H9 (cell line): ENCODE measurements around the gene KLHL5. TPM values are rescaled to one million over a fixed set of nuclear protein-coding genes. Genes with fewer than 3 reads are reported as not detected.

Experiments used
- DNase-seq: peaks from one replicate; pipeline ENCODE4 v3.0.0-alpha.2; 2017
- H2AFZ ChIP-seq: one replicate; pipeline ENCODE4 v1.6.1; 2013; ENCODE audit warnings: mild to moderate bottlenecking, low read length, control low read depth, moderate library complexity
- H2AK5ac ChIP-seq: 2 replicates; pipeline ENCODE4 v1.6.1; 2013; ENCODE audit warnings: low read length, control low read depth, mixed read lengths; ENCODE audit not compliant: insufficient read length
- H2BK120ac ChIP-seq: one replicate; pipeline ENCODE4 v1.6.1; 2013; ENCODE audit warnings: low read depth, mild to moderate bottlenecking, low read length, control low read depth, inconsistent platforms; ENCODE audit not compliant: poor library complexity, severe bottlenecking
- H2BK12ac ChIP-seq: 2 replicates; pipeline ENCODE4 v1.6.1; 2013; ENCODE audit warnings: low read length, control low read depth, mixed read lengths, low read depth; ENCODE audit not compliant: insufficient read length
- H2BK15ac ChIP-seq: 2 replicates; pipeline ENCODE4 v1.6.1; 2013; ENCODE audit warnings: low read depth, low read length, control low read depth
- H2BK20ac ChIP-seq: one replicate; pipeline ENCODE4 v1.6.1; 2013; ENCODE audit warnings: low read depth, mild to moderate bottlenecking, low read length, control low read depth, inconsistent platforms; ENCODE audit not compliant: poor library complexity, severe bottlenecking
- H2BK5ac ChIP-seq: 2 replicates; pipeline ENCODE4 v1.6.1; 2013; ENCODE audit warnings: low read length, control low read depth, mixed read lengths; ENCODE audit not compliant: insufficient read length
- H3K14ac ChIP-seq: 2 replicates; pipeline ENCODE4 v1.6.1; 2013; ENCODE audit warnings: low read length, control low read depth; ENCODE audit not compliant: insufficient read depth
- H3K18ac ChIP-seq: 2 replicates; pipeline ENCODE4 v1.6.1; 2013; ENCODE audit warnings: low read depth, mild to moderate bottlenecking, mixed read lengths, low read length, control low read depth; ENCODE audit not compliant: insufficient read length
- H3K23ac ChIP-seq: 2 replicates; pipeline ENCODE4 v1.6.1; 2013; ENCODE audit warnings: low read length, control low read depth, mixed read lengths, low read depth; ENCODE audit not compliant: insufficient read length
- H3K23me2 ChIP-seq: 2 replicates; pipeline ENCODE4 v1.6.1; 2013; ENCODE audit warnings: low read depth, mild to moderate bottlenecking, mixed read lengths, low read length, control low read depth; ENCODE audit not compliant: insufficient read length, poor library complexity, severe bottlenecking
- H3K27ac ChIP-seq: 2 replicates; pipeline ENCODE4 v1.5.1; 2013; ENCODE audit warnings: low read length, control low read depth, mixed read lengths, low read depth; ENCODE audit not compliant: insufficient read length
- H3K27me3 ChIP-seq: 2 replicates; pipeline ENCODE4 v1.6.1; 2013; ENCODE audit warnings: low read length, control low read depth, inconsistent platforms; ENCODE audit not compliant: insufficient read depth
- H3K4ac ChIP-seq: 2 replicates; pipeline ENCODE4 v1.6.1; 2013; ENCODE audit warnings: low read depth, mild to moderate bottlenecking, control low read depth, inconsistent platforms, low read length, moderate library complexity
- H3K4me1 ChIP-seq: 2 replicates; pipeline ENCODE4 v1.6.1; 2013; ENCODE audit warnings: low read length, control low read depth, inconsistent platforms; ENCODE audit not compliant: insufficient read depth
- H3K4me2 ChIP-seq: 2 replicates; pipeline ENCODE4 v1.6.1; 2013; ENCODE audit warnings: low read length, control low read depth, mixed read lengths; ENCODE audit not compliant: insufficient read length, insufficient read depth
- H3K56ac ChIP-seq: 2 replicates; pipeline ENCODE4 v1.6.1; 2013; ENCODE audit warnings: low read depth, mild to moderate bottlenecking, mixed read lengths, low read length, control low read depth; ENCODE audit not compliant: insufficient read length
- H3K79me1 ChIP-seq: 2 replicates; pipeline ENCODE4 v1.6.1; 2013; ENCODE audit warnings: low read depth, mild to moderate bottlenecking, moderate library complexity, low read length, control low read depth, inconsistent platforms; ENCODE audit not compliant: insufficient read depth, poor library complexity, severe bottlenecking
- H3K79me2 ChIP-seq: 2 replicates; pipeline ENCODE4 v1.6.1; 2013; ENCODE audit warnings: low read length, control low read depth, inconsistent platforms; ENCODE audit not compliant: insufficient read depth
- H3K9ac ChIP-seq: 2 replicates; pipeline ENCODE4 v1.6.1; 2013; ENCODE audit warnings: low read length, control low read depth, mixed read lengths; ENCODE audit not compliant: insufficient read length; ENCODE audit errors: extremely low read depth
- H3K9me3 ChIP-seq: one replicate; pipeline ENCODE4 v1.6.1; 2013; ENCODE audit warnings: low read depth, low read length, inconsistent platforms; ENCODE audit not compliant: control insufficient read depth
- H3T11ph ChIP-seq: one replicate; pipeline ENCODE4 v1.6.1; 2013; ENCODE audit warnings: mild to moderate bottlenecking, low read length, control low read depth, inconsistent platforms
- H4K20me1 ChIP-seq: one replicate; pipeline ENCODE4 v1.6.1; 2013; ENCODE audit not compliant: control insufficient read depth, insufficient read length, insufficient read depth
- H4K5ac ChIP-seq: 2 replicates; pipeline ENCODE4 v1.6.1; 2013; ENCODE audit warnings: low read depth, mild to moderate bottlenecking, mixed read lengths, low read length, control low read depth; ENCODE audit not compliant: insufficient read length
- H4K8ac ChIP-seq: replicated peaks from 2 replicates; pipeline ENCODE4 v1.6.1; 2013; ENCODE audit warnings: low read length, control low read depth, mixed read lengths, low read depth; ENCODE audit not compliant: insufficient read length
- H4K91ac ChIP-seq: 2 replicates; pipeline ENCODE4 v1.6.1; 2013; ENCODE audit warnings: low read depth, mild to moderate bottlenecking, moderate library complexity, mixed read lengths, low read length, control low read depth; ENCODE audit not compliant: insufficient read length
- H3K27ac Mint-ChIP-seq, 3 experiments: 2 replicates in 2 of 3; 3 replicates in 1 of 3; pipeline ENCODE4 v1.8.0; 2020 to 2021; ENCODE audit warnings: mixed read lengths in 3 of 3, mild to moderate bottlenecking in 1 of 3, moderate library complexity in 1 of 3
- H3K27me3 Mint-ChIP-seq: 2 replicates; pipeline ENCODE4 v1.8.0; 2021; ENCODE audit warnings: low read depth, mild to moderate bottlenecking, moderate library complexity, mixed read lengths
- H3K36me3 Mint-ChIP-seq, 3 experiments: 2 replicates in 2 of 3; 3 replicates in 1 of 3; pipeline ENCODE4 v1.8.0; 2020 to 2021; ENCODE audit warnings: low read depth in 3 of 3, mixed read lengths in 3 of 3; ENCODE audit not compliant: insufficient read depth in 1 of 3
- H3K4me1 Mint-ChIP-seq, 2 experiments: 2 replicates each; pipeline ENCODE4 v1.8.0; 2020; ENCODE audit warnings: mixed read lengths in 2 of 2
- H3K4me3 Mint-ChIP-seq, 2 experiments: 2 replicates in 1 of 2; 3 replicates in 1 of 2; pipeline ENCODE4 v1.8.0; 2020 to 2021; ENCODE audit warnings: mild to moderate bottlenecking in 2 of 2, mixed read lengths in 2 of 2, moderate library complexity in 1 of 2
- H3K9me3 Mint-ChIP-seq, 2 experiments: 2 replicates in 1 of 2; 3 replicates in 1 of 2; pipeline ENCODE4 v1.8.0; 2020; ENCODE audit warnings: mild to moderate bottlenecking in 2 of 2, mixed read lengths in 2 of 2, moderate library complexity in 1 of 2
- CTCF ChIP-seq: fragments of 200-600 bp; sonication (generic); conservative IDR thresholded peaks from 3 replicates; pipeline ENCODE4 v1.8.0; 2021; ENCODE audit warnings: antibody characterized with exemption, mild to moderate bottlenecking
- WGBS: extraction: QIAGEN DNeasy Blood & Tissue Kit; methylation state at CpG from one replicate; pipeline ENCODE4 v1.1.7; 2013; ENCODE audit warnings: missing lambda C conversion rate, low lambda C conversion rate, mixed read lengths; ENCODE audit not compliant: insufficient read length; ENCODE audit errors: extremely low coverage; 5-methylcytosine and 5-hydroxymethylcytosine counted together
- total RNA-seq: library from RNA; stranded (reverse); gene quantifications from 2 replicates; pipeline ENCODE4 v1.2.1, GENCODE V29; 2021

The KLHL5 gene
- total RNA-seq, 1 experiment from 2014 or later = 16.8 TPM

- Histone ChIP-seq H3K9ac (no peak overlapping the region), H2BK15ac (no peak overlapping the region), H3K23ac (no peak overlapping the region), H2AFZ (no peak overlapping the region), H2BK20ac (no peak overlapping the region), H3K27me3 (no peaks in the 10 kb centered on the region), H3K14ac (no peak overlapping the region), H2BK120ac (no peak overlapping the region), H3K9me3 (no peaks in the 10 kb centered on the region), H3K79me2 (no peaks in the 10 kb centered on the region), H3K4me1 (no peaks in the 10 kb centered on the region), H3K79me1 (no peaks in the 10 kb centered on the region), H3K27ac (no peak overlapping the region), H3K23me2 (no peaks in the 10 kb centered on the region), H3T11ph (no peak overlapping the region), H3K56ac (no peak overlapping the region), H4K91ac (no peak overlapping the region), H4K5ac (no peak overlapping the region), H4K8ac (no peak overlapping the region), H4K20me1 (no peaks in the 10 kb centered on the region), H2BK5ac (no peak overlapping the region), H2AK5ac (no peak overlapping the region), H3K4me2 (no peak overlapping the region), H3K4ac (no peak overlapping the region), H2BK12ac (no peak overlapping the region), H3K18ac (no peak overlapping the region)
- no peaks in the 10 kb centered on the region for H3K4me1 Mint-ChIP-seq
- H3K27me3 Mint-ChIP-seq = no peaks in the 10 kb centered on the region
- no peaks in the 10 kb centered on the region for H3K36me3 Mint-ChIP-seq
- TF ChIP-seq CTCF = no peak
- peaks cover 0 to 2% of the 10 kb centered on the region in 2 experiments; a peak in 2 of 5 replicates for H3K9me3 Mint-ChIP-seq
- DNase-seq = no peak
- H3K4me3 Mint-ChIP-seq = no peak overlapping the region
- WGBS = no CpG with 5 or more reads among the region's 4 CpGs
- no peak overlapping the region; a peak in 1 of 7 replicates for H3K27ac Mint-ChIP-seq
Observed at GRCh38 chr4:39025552-39026085, 36.4 kb upstream of the KLHL5 start.
